NB4 (cell line): ENCODE results near the gene STEAP3.

Experiments used
- DNase-seq: peaks from one replicate; pipeline ENCODE4 v3.0.0; 2010; ENCODE audit warnings: low read depth
- H3K4me3 ChIP-seq: one replicate; pipeline ENCODE4 v1.5.1; 2011; ENCODE audit warnings: mild to moderate bottlenecking, low read depth, low read length, moderate library complexity
- MYC ChIP-seq: IDR thresholded peaks from 2 replicates; pipeline ENCODE4 v1.6.1; 2011; ENCODE audit warnings: low read depth, low read length
- POLR2A ChIP-seq: IDR thresholded peaks from 2 replicates; pipeline ENCODE4 v1.6.1; 2011; ENCODE audit warnings: mild to moderate bottlenecking; ENCODE audit not compliant: insufficient read length; ENCODE audit errors: extremely low read depth
- TF ChIP-seq, protein P1 (sequence below): IDR thresholded peaks from 2 replicates; pipeline ENCODE4 v1.6.1; 2011; ENCODE audit warnings: low read depth, low read length
- TF ChIP-seq, protein P2 (sequence below): IDR thresholded peaks from one replicate; pipeline ENCODE4 v1.5.1; 2012; ENCODE audit warnings: low read depth, low read length

The STEAP3 gene

DNA sequence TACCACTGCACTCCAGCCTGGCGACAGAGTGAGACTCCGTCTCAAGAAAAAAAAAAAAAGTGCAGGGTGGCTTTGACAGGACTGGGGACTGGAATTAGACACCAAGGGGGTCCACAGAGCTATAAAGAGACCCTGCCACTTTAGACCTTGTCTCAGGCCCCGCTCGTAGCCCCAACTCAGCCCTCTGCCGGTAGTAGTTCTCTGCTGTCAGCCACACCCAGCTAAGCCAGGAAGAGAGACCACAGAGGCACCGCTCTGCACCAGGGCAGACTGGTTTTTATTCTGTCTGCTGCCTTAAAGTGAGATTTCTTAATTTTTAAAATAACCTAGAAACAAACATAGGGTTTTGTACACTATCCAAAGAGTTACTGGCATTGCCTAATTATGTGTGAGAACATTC lies 66.0 kb downstream of the STEAP3 start:
- no peak for TF ChIP-seq MYC
- TF ChIP-seq, protein P1, sequence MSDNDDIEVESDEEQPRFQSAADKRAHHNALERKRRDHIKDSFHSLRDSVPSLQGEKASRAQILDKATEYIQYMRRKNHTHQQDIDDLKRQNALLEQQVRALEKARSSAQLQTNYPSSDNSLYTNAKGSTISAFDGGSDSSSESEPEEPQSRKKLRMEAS, result no peak
- TF ChIP-seq, protein P2, sequence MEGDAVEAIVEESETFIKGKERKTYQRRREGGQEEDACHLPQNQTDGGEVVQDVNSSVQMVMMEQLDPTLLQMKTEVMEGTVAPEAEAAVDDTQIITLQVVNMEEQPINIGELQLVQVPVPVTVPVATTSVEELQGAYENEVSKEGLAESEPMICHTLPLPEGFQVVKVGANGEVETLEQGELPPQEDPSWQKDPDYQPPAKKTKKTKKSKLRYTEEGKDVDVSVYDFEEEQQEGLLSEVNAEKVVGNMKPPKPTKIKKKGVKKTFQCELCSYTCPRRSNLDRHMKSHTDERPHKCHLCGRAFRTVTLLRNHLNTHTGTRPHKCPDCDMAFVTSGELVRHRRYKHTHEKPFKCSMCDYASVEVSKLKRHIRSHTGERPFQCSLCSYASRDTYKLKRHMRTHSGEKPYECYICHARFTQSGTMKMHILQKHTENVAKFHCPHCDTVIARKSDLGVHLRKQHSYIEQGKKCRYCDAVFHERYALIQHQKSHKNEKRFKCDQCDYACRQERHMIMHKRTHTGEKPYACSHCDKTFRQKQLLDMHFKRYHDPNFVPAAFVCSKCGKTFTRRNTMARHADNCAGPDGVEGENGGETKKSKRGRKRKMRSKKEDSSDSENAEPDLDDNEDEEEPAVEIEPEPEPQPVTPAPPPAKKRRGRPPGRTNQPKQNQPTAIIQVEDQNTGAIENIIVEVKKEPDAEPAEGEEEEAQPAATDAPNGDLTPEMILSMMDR, result no peak
- no peak for TF ChIP-seq POLR2A

DNA sequence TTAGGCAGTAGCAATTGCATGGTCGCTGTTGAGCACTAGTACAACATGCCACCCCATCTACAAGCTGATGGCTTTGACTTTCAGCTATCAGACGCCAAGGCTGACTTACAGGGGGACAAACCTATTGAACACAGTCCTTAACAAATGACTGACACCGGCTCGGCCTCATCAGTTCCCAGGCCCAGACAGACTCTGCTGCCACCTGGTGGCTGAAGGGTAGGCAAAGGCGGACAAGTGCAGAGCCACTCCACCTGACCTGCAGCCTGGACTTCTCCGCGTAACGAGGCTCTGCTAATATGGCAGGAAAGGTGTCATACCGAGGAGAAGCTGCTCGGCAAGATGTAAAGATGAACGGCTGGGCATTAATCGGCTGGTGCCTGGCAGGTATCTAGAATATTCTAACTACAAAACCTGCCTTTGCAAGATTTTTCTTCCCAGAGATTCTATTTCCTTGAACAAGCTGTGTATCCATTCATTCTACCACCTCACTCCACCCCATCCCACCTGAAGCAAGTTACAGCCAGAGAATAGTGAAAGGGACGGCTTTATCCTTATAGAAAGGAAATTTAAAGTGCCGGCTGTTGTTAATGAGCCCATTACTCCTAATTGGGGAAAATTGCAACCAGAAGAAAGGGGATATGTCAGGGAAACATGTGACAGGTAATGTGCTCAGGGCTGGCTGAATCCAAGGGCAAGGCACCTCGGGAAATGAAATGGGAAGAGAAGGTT lies 67.4 kb downstream of the STEAP3 start:
- DNase-seq, result peak; percentile 74
- H3K4me3 ChIP-seq, result no peak overlapping the region
- TF ChIP-seq, protein P1, result no peak
- TF ChIP-seq MYC, result no peak
- TF ChIP-seq POLR2A, result no peak
- TF ChIP-seq, protein P2, result peak; percentile 84

More for the DNA sequence above, 66.0 kb downstream of the STEAP3 start:
- no peak overlapping the region for H3K4me3 ChIP-seq
- no peak for DNase-seq

DNA sequence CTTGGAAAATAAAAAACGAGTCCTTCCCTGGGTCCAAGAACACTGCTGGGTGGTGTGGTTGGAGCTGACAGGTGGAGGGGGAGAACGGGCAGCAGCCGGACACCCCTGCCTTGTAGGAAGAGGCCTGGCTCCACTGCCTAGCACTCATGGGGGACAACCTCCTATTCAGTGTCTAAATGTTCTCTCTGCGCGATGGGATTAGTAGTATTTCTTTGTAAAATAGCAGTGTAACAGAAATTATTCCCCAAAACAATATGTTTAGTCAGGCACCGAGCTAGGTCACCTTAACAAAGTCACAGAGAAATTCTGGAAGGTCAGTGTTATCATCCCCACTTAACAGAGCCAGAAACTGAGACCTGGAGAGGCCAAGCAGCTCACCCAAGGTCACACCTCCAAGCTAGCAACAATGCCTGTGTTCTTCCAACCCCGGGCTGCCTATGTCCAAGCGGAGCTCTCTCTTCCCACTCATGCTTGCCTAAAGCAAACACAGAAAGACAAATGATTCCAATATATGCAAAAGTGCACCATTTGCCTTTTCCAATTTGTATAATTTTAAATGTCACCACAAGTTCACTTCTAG lies 68.0 kb downstream of the STEAP3 start:
- no peak for DNase-seq
- H3K4me3 ChIP-seq, result no peak overlapping the region
- TF ChIP-seq POLR2A, result no peak
- no peak for TF ChIP-seq MYC
- TF ChIP-seq, protein P1, result no peak
- TF ChIP-seq, protein P2, result no peak

DNA sequence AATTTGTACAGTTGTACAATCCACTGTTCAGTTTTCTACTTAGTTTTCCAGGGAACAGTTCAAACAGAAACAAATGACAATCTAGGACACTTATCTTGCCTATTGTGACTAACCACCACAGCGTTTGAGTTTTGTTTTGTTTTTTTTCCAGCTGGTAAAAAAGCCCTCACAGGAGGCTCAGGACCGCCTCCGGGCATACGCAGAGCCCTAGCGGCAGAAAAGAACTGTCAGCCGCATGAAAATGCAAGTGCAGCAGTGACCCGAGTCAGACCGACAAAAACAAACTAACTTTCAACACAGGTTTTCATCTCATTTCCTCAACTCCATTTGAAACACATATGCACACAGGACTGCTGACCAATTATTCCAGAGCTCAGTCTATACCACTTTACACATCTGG lies 68.6 kb downstream of the STEAP3 start:
- DNase-seq, result no peak
- no peak overlapping the region for H3K4me3 ChIP-seq
- TF ChIP-seq, protein P2, result no peak
- TF ChIP-seq POLR2A (no peak), MYC (no peak)
- TF ChIP-seq, protein P1, result no peak

DNA sequence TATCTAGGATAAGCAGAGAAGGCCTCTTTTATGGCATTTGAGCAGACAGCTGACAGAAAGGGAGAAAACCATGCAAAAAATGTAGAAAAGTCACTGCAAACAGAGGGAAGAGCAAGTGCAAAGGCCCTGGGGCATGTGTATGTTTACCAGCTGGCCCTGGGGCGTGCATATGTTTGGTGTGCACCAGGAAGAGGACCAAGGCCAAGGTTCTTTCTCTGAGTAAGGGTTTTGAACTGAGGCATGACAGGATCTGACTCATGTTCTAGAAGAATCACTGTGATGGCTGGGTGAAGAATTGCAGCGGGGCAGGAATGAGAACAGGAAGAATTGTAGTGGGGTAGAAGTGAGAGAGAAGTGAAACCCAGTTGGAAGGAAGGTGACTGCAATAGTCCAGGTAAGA lies 69.6 kb downstream of the STEAP3 start:
- TF ChIP-seq, protein P2, result no peak
- TF ChIP-seq, protein P1, result no peak
- TF ChIP-seq MYC (no peak), POLR2A (no peak)
- no peak overlapping the region for H3K4me3 ChIP-seq
- DNase-seq, result no peak
